Amniotic stem cell (primary cell): ENCODE results near the gene NR2C1.
"Not testable (repeated sequence)": the region's sequence is repeated elsewhere in the genome, so short reads cannot be mapped to it uniquely, and the experiment has no call there.

Experiments used
- DNase-seq: peaks from one replicate; lab custom pipeline; 2025; lab: John Stamatoyannopoulos, UW

Gene NR2C1

DNA sequence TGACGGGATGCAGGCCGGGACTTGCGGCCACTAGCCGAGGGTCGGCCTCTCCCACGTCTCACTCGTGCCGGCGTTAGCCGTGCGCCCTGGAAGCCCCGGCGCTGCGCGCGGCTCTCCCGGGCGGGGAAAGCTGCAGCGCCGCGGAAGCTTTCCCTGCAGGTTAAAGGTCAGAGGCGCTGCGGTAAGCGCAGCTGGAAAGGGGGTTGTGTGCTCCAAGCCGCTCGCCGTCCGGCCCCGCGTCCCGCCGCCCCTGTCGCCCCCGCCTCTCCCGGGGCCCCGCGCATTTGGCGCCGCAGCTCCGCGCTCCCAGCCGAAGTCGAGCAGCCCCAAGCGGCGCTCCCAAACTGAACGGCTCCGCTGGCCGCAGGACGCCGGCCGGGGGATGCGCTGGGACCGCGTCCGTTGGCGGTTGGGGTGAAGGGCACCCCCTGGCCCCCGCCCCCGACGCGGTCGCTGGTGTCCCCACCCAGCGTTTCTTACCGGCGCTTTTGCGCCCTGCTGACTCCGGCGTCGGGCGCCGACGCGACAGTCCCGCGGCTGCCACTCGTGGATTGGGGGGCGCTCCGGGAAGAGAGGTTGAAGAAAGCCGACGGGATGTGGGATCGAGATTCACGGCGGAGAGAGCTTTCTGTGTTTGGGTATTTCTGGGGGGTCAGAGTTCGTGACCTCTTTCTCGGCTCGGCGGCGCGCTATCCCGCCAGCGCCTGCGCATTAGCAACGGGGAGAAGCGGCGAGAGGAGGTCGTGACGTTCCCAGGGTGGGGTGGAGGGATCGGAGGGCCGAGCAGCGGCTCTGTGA is at the start of gene NR2C1:
TSS of gene NR2C1 (minus strand) at position 719 of the 798 bp plus-strand sequence. CDS start 6,234 bp downstream, outside the sequence.
- DNase-seq: peak; percentile 92

- DNase-seq: no peak
Measured at GRCh38 chr12:95118788-95119179, 45.4 kb upstream of the NR2C1 start.

DNA sequence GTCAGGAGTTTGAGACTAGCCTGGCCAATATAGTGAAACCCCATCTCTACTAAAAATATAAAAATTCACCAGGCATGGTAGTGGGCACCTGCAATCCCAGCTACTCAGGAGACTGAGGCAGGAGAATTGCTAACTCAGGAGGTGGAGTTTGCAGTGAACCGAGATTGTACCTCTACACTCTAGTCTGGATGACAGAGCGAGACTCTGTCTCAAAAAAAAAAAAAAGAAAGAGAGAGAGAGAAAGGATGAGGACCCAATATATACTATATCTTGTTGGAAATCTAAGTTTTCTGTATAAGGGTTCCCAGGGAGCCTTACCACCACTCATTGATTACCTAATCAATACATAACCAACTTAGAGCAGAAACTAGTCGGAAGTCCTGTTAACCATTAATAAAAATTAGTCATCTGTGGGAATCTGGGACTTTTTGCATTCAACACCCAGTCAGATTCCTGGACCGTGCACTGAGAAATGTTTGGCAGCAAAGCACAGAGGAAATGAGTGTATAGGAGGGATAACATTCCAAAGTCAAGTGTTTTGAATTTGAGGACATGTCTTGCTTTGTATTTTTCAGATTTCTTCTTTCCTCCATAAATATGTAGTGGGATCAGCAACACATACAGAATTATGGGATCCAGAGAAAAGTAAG is 44.8 kb upstream of the NR2C1 start:
- DNase-seq: peak; percentile 58

DNA sequence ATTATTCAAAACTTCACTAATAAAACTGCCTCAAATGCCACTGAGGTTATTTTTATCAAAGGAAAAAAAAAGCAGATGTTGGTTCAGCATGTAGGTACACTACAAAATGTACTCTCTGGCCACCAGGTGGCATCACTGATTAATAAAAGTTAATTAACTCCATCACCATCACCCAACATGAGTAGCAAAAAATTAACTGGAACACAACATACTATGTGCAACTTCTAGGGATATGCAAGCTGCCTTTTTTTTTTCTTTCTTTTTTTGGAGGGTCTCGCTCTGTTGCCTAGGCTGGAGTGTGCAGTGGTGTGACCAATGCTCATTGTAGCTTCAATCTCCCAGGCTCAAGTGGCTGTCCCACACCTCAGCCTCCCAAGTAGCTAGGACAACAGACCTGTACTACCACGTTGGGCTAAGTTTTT is 43.8 kb upstream of the NR2C1 start:
- DNase-seq: peak; percentile 22

DNA sequence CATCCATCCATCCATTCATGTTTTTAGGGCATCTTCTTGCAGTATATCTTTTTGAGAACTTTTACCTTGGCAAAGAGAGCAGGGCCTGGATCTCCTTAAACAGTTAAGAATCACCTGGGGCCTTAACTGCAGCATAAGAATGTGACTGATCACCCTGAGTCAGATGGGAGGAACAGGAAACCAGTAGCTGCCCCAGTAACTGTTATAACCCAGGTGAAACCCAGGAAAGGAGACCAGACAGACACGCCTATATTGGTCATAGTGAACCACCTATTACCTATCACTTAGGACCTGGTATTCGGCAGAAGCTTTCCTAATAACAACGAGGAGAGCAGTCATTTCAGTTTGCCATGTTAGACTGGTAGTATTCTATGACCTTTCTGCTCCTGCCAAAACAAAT is 43.4 kb upstream of the NR2C1 start:
- no peak for DNase-seq

- no peak for DNase-seq
Measured at GRCh38 chr12:95116341-95116740, 42.9 kb upstream of the NR2C1 start.

- DNase-seq: no peak
Measured at GRCh38 chr12:95115641-95116040, 42.2 kb upstream of the NR2C1 start.

DNA sequence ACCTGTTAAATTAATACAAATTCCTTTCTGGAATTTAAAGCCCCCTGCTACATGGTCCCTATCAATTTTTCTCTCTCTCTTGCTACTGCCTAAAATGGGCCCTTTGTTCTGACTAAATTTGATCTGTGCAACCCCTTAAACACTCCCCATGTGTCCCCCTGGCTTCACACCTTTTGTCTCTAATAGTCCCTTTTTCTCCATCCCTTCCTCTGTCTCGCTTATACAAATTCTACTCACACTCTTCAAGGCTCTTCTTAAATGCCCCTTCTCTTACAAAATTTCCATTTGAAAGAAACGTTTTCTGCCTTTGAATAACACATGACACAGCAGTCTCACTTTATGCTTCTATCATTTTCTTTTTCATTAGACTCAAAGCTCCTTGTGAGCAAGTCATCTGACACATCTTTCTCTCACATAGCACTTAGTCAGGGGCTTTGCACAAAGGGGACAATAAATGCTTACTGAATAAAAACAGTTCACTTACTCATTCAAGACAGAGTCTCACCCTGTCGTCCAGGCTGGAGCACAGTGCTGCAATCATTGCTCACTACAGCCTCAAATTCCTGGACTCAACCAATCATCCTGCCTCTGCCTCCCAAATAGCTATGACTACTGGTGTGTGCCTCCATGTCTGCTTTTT is 41.5 kb upstream of the NR2C1 start:
- DNase-seq: no peak

DNA sequence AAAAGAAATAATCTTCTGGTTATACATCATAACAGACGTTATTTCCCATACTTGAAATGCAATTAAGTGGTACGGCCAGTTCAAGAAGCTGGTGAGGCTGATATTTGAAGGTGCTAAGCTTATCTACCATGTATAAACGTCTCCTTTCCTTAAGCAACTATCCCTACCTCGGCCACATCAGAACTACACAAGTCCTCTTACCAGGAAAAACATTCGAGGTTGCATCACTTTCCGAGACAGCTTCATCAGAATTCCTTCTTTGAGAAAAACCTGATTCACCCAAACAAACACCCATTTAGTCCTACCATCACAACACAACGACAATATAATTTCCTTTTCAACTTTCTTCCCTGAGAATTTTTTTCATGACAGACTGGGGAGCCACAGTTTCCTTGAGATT is 33.9 kb upstream of the NR2C1 start:
- no peak for DNase-seq

DNA sequence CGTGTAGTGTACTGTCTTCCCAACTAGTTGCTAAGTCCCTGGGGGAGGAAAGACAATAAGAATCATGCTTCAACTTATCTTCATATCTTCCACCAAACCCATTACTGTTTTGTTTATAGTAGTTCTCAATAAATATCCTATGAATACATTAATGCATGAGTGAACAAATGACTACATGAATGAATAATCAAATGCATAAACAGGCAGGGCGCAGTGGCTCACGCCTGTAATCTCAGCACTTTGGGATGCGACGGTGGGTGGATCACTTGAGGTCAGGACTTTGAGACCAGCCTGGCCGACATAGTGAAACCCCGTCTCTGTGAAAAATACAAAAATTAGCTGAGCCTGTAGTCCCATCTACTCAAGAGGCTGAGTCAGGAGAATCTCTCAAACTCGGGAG is 32.1 kb upstream of the NR2C1 start:
- DNase-seq: no peak

DNA sequence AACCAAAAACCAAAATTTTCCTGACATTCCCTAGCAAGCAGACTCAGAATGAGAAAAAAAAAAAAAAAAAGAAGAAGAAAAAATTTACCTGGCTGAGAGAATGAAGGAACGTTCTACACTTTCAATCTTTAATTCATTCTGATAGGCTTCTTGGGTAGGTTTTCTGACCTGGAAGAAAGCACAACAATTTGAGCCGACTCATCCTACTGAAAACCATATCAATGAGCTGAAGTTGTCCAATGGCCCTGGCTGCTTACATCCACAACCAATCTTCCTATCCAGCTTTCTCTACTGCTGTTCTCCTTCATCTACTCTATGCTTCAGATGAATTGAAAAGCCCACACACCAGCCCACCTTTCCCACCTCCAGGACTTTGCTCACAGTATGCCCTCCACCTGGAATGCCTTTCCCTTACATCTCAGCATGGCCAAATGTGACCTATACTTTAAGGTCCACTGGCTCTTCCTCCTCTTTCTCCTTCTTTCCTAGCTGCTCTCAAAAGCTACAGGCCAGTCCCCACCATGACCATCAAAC is 31.6 kb upstream of the NR2C1 start:
- no peak for DNase-seq

DNA sequence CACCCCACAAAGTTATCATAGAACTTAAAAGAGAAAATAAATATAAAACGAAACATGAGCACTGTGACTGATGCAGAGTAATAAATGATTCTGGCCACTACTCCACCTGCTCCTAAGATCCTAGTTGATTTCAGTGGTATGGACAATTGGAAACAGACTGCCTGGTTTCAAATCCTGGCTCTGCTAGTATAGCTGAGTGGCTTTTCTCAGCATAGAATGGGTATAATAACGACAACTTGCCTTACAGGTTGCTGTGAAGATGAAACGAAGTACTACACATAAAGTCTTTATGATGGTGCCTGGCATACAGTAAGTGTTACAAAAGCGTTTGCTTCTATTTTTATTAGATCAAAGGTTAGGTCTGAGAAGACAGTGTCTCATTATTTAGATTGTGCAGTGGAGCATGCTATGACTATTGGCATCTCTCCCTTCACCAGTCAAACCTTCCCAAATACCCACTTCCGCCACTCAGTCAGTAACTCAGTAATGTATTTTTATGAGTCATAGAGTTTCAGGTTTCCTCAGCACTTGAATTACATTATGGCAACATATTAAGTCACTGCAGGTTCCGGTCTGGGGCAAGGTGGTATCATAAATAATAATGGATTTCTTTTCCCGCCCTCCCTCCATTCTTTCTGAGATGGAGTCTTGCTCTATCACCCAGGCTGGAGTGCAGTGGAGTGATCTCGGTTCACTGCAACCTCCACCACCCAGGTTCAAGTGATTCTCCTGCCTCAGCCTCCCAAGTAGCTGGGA is 29.7 kb upstream of the NR2C1 start:
- DNase-seq: peak; percentile 47

GRCh38 chr12:95101957-95102356 is 28.5 kb upstream of the NR2C1 start:
- DNase-seq: not testable (repeated sequence)

DNA sequence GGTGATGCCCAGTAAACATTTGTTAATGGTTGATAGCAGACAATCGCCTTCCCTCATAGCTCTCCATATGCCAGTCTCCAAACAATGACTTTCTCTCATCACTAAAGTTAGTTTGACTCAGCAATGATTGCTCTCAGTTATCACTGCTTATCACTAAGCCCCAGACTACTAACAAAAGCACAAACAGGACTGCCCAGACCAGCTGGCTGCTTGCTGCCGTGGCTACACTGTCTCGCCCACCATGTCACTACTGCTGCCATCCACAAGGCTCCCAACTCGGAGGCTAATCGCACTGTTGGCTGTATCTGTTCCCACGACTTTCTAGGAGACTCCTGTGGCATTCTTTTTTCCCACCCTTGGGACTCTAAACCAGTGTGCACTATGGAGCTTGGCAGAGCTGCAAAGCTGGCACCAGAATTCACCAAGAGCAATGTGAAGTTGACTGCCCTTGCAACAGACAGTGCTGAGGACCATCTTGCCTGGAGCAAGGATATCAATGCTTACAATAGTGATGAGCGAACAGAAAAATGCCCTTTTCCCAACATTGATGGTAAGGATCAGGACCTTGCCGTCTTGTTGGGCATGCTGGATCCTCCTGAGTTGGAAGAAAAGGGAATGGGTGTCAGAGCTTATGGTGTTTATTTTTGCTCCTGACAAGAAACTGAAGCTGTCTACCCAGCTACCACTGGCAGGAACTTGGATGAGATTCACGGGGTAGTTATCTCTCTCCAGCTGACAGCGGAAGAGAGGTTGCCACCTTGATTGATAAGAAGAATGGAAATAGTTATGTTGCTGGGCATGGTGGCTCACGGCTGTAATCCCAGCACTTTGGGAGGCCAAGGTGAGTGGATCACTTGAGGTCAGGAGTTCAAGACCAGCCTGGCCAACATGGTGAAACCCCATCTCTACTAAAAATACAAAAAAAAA is 27.1 kb upstream of the NR2C1 start:
- DNase-seq: no peak

DNA sequence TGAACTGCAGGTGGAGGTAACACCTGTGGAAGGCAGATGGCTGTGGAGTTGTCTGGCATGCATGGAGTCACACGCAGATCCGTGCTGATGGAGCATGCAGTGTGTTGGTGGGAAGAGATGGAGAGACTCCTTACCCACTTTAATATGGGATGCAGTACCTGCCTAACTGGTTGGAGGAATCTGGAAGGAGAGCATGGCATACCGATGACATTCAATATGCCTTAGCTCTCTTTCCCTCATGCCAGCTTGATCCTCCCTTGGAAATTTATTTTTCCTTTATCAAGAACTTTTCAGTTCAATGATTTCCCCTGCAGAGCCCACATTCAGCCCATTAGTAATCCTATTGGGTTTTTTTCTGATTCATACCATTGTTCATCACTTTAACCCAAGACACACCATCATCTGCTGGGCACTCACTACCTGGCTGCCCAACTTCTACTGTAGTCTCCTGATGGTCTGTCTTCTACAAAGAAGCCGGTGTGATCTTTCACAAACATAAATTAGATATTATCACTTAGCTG is 25.9 kb upstream of the NR2C1 start:
- no peak for DNase-seq

- DNase-seq: no peak
Measured at GRCh38 chr12:95096852-95097251, 23.4 kb upstream of the NR2C1 start.

GRCh38 chr12:95096378-95096777 is 23.0 kb upstream of the NR2C1 start:
- DNase-seq: no peak

GRCh38 chr12:95095866-95096265 is 22.4 kb upstream of the NR2C1 start:
- DNase-seq: not testable (repeated sequence)

DNA sequence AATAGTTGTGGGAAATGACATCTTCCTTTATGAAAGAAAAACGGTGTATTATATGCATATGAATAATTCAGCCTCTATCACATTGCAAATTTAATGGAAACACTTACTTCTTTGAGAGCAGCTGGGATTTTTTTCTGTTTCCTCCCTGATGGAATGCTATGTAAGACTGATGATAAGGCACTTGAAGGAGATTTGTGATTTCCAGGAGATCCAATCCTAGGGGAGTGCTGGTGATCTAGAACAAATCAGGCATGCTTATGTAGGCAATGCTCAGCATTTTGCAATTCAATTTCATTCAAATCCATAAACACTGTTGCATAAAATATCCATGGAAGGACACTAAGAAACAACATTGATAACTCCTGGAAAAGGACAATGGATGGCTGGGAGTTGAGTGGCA is 16.0 kb upstream of the NR2C1 start:
- no peak for DNase-seq

DNA sequence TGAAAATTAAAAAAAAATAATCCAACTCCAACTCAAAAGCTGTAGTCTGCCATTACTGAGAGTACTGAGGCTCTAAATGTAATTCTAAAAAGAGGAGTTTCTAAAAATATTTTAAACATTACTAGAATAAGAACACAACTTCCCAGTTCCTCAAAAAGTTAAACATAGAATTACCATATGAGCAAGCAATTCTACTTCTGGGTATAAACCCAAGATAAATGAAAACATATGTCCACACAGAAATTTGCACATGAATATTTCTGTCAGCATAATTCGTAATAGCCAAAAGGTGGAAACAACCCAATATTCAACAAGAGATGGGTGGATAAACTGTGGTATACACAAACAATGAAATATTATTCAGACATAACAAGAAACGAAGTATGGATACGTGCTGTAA is 15.0 kb upstream of the NR2C1 start:
- DNase-seq: no peak

- DNase-seq: no peak
Measured at GRCh38 chr12:95085612-95086011, 12.2 kb upstream of the NR2C1 start.
